DMS 273 treated with DMSO at 0.1 percent for 48 hours (cell line): ENCODE measurements around the gene NIF3L1.
"Not testable (repeated sequence)": the region's sequence is repeated elsewhere in the genome, so short reads cannot be mapped to it uniquely, and the experiment has no call there.

ENCODE experiments used
- DNase-seq: peaks from one replicate; lab custom pipeline; 2025; lab: John Stamatoyannopoulos, UW

NIF3L1 gene

DNA sequence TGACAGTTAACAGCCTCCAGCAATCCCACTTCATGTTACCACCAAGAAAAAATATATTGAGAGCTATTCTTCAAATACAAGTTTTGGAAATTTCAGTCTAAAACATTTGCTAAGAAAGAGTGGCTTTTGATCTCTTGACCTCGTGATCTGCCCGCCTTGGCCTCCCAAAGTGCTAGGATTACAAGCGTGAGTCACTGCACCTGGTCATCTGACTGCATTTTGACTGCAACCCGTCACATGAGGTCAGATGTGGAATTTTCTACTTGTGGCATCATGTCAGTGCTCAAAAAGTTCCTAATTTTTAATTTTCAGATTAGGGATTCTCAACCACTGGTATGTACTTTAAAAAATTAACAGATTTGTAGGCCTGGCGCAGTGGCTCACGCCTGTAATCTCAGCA lies 15.6 kb upstream of the NIF3L1 start:
- no peak for DNase-seq

DNA sequence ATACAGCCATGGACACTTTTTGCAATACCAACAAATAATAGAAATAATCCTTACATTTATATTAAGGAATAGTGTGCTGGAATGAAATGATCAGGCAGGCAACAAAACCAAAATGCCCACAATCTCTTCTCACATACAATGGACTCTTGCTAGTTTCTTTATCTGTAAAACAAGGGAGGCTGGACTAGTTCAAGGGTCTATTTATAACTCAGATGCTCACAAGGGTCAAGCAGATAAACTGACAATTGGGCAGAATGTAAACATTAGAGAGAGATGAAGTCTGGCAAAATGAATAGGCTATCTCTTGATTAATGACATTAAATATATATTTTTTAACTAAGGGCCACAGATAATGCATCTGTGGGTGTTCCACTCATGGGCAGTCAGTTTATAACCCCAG lies 11.7 kb upstream of the NIF3L1 start:
- no peak for DNase-seq

DNA sequence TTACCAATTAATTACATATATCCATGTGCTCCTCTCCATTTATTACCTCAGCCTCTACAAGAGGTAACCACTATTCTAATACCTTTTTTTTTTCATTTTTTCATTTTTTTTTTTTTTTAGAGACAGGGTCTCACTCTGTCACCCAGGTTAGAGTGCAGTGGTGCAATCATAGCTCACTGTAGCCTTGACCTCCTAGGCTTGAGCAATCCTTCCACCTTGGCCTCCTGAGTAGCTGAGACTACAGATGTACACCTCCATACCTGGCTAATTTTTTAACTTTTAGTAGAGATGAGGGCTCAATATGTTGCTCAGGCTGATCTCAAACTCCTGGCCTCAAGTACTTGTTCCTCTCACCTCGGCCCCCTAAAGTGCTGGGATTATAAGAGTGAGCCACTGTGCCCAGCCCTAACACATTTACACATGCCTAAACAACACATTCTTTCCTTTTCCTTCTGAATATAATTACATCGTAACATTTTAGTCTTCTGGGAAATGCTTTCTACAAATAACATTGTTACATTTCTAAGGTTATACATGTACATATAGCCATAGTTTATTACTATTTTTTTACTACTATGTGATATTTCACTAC lies 10.8 kb upstream of the NIF3L1 start:
- no peak for DNase-seq

DNA sequence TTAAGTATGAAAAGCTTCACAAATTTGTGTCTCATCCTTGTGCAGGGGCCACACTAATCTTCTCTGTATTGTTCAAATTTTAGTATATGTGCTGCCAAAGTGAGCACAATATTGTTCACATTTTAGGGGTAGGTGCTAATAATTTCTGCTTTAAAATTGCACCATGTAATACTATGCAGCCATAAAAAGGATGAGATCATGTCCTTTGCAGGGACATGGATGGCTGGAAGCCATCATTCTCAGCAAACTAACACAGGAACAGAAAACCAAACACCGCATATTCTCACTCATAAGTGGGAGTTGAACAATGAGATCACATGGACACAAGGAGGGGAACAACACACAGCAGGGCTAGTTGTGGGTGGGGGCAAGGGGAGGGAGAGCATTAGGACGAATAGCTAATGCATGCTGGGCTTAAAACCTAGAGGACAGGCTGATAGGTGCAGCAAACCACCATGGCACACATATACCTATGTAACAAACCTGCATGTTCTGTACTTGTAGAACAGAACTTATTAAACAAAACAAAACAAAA lies 7.4 kb upstream of the NIF3L1 start:
- not testable (repeated sequence) for DNase-seq

DNA sequence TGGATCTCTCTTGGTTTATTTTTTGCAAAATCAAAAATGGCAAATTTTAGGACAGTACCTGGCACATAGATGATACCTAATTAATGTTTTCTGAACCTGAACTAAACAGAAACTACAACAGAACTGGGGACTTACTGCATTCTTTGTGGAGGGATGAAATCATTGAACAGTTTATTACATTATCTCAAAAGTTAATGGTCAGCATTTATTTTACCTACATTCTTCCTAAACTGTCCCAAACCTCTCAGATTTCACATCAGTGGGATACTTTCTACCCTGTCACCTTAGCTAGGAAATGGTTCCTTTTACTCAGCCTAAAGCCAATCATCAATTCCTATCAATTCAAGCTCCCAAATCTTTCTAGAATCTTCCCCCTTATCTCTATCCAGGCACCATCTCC lies 10.3 kb downstream of the NIF3L1 start:
- DNase-seq: no peak

DNA sequence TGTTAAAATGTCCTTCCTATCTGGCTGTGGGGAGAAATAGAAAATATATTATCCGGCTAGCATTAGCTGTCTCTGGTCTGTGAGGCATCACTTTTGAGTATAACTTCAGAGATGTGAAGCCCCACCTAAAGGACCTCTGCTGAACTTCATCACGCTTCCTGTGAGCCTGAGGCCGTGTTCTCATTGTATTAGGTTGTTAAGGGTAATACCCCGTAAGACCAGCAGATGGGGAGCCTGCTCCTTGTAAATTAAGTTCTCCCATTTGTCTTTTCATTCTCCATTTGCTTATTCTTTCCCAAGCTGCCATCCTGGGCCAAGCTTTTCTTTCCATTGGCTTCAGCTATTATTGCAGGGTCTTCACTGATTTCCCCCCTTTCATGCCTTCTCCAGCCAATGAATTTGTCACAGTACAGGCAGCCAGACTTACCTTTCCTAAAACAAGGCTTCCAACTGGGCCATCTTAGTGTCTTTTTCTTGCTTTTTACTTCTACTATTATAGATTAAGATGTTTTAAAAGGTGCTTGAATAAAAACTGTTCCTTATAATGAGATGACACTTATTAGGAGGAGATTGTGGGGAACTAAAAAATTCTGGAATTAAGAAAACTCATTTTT lies 12.4 kb downstream of the NIF3L1 start:
- DNase-seq: peak; percentile 88

DNA sequence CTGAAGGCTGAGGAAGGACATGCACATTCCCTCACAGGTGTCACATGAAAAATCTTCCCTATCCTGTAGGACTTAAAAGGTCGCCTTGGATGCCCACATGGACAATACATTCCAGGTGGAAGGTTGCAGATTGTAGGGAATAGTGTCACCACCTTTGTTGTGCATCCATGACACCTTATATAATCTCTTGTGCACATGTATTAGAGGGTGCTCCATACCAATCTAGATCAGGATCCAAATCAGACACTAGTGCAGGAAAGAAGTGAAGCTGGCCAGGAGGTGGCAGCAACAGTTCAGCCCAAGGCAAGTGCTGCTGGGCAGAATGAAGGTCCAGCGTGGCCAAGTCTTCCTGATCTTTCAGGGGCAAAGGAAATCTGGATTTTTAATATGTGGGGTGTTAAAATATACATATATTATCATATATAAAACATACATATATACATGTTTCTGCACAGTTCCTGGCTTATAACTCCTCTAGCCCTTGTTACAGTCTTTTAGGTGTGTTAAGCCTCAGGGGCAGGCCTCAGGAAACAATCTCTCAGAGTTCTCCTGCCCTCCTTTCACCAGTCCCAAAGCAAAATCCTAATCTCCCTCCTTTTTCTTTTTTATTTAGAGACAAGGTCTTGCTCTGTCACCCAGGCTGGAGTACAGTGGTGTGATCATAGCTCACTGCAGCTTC lies 16.6 kb downstream of the NIF3L1 start:
- peak; percentile 19 for DNase-seq

DNA sequence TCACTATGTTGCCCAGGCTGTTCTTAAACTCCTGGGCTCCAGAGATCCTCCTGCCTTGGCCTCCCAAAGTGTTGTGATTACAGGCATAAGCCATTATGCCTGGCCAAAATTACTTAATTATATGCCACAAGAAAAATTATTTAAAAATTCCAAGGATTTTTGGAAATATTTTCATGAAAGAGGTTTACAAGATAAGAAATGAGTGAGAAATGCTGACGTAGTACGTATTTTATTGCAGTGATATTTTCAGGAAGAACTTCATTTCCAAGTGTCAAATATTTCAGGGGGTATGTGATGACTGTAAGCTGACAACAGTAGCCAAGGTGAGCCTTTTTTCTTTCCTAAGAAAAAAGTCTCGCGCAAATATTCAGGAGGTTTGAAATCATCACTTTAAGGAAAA lies 20.8 kb downstream of the NIF3L1 start:
- DNase-seq: no peak

DNA sequence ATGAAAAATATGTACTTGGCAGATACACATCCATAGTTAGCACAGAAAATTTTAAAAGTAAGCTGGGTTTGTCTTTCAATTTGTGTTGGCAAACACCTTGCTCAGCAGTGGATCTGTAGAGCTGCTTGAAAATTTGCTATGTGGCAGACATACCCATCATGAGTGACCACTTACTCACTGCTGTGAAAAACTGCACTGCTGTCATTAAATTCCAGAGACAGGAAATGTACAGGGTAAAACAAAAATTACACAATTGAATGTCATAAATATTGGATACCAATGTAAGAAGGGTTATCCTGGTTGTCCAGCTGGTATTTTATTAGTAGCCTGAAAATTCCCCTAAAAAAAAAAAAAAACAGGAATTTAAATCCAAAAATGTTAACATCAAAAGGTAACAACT lies 24.5 kb downstream of the NIF3L1 start:
- DNase-seq: no peak

DNA sequence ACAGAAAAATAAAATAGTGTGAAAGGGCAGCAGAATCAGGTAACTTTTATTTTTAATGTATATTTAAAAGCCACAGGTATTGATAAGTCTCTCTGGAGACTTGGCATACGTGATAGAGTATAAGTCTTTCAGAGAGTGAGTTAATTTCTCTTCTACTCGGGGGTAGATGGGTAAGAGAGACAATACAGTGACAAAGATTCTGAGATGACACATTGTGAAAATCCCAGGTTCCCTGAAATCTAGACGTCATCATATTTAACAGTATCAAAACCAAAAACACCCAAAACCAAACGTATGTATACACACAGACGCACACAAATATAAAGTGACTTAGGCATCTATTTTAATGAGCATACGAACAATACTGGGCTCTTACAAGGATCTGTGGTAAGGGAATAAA lies 33.3 kb downstream of the NIF3L1 start:
- no peak for DNase-seq

DNA sequence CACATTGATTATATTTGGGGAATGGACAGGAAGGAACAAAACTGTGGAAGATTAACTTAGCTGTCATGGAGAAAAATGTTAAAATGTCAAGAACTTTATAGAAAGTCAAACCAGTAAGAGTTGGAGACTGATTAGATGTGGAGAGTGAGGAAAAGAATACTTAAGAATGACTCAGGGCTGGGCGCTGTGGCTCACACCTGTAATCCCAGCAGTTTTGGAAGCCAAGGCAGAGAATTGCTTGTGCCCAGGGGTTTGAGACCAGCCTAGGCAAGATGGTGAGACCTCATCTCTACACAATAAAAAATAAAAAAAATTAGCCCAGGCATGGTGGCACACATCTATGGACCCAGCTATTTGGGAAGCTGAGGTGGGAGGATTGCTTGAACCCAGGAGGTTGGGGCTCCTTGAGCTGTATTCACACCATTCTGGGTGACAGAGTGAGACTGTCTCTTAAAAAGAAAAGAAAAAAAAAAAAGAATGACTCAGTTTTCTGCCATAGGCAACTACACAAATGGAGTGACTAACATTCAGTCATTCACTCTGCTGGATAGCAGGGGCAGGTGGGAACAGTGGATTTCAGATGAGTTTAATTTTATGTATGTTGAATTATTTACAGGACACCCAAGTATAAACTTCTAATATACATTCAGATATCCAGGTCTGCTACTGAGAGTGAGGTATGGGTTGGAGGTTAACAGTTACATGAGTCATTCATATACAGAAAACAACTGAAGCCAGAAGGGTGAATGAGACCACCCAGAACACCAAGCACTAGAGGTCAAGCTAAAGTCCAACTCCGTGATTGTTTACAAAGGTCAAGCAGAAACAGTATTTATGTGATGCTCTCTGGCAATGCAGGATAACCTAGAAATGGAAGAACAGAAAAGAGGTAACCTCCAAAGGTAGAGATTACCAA lies 40.4 kb downstream of the NIF3L1 start:
- DNase-seq: no peak

DNA sequence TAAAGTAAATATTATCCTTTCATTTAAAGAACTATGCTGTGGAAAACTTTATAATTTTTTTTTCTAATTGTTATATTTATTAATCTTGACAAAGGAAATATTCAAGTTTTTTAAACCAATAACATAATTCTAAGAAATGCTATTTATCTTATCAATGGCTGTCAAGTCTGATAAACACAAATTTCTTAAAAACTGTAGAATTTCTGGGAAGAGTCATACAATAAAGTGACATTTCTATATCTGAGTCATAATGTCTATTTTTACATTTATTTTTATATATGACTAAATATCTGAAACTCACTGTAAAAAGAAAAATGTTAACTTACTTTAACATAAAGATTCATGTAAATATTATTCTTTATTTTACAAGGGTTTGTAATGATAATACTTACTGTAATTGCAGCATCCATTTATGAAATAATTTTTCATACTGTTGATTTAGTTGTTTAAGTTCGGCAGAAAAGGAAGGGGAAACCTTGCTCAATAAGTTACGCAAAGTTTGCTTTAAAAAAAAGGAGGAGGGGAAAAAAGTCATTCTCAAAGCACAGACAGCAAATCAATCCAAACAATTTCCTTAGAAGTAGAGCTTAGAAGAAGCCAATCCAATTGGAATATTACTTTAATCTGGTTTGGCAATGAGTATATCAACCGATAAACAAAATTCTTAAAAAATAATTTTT lies 41.9 kb downstream of the NIF3L1 start:
- DNase-seq: no peak

DNA sequence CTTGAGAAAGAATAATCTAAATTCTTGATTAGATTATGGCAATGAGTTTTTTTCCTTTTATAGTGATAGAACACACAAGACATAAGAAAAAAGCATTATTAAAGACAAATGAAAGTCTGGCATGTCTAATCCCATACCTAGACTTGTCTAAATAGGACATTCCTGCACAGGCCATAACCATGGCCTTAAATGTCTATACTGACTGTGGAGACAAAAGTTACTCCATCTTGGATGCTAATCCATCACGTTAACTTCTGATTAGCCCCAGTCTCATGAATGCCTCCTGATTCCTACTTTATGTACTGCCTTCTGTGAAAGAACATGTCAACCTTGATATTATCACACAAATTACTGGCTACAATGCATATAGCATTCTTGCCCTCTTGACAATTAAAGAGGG lies 50.7 kb downstream of the NIF3L1 start:
- DNase-seq: no peak

DNA sequence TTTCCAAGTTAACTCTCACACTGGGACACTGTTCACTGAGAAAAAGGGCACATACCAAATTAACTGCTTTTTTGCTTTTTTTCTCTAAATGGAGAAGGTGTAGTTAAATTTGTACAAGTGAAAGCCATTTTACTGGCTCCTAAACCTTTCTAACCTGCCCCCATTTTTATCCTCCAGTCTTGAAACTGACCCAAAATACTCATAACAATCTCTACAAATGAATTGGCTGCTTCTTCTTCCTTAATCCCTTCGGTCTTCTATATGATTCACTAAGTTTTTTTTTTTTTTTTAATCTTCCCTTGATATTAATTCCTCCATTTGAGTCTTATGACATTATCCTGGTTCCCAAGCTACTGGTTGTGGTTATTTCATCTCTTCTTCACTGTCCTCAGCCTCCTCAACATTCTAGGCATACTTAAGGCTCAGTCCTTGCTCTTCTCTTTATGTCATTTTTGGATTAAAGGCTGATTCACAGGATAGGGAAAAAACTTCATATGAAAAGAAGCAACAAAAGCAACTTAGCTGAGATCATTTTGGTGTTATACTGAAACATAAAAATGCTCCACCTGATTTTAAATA lies 54.4 kb downstream of the NIF3L1 start:
- no peak for DNase-seq

DNA sequence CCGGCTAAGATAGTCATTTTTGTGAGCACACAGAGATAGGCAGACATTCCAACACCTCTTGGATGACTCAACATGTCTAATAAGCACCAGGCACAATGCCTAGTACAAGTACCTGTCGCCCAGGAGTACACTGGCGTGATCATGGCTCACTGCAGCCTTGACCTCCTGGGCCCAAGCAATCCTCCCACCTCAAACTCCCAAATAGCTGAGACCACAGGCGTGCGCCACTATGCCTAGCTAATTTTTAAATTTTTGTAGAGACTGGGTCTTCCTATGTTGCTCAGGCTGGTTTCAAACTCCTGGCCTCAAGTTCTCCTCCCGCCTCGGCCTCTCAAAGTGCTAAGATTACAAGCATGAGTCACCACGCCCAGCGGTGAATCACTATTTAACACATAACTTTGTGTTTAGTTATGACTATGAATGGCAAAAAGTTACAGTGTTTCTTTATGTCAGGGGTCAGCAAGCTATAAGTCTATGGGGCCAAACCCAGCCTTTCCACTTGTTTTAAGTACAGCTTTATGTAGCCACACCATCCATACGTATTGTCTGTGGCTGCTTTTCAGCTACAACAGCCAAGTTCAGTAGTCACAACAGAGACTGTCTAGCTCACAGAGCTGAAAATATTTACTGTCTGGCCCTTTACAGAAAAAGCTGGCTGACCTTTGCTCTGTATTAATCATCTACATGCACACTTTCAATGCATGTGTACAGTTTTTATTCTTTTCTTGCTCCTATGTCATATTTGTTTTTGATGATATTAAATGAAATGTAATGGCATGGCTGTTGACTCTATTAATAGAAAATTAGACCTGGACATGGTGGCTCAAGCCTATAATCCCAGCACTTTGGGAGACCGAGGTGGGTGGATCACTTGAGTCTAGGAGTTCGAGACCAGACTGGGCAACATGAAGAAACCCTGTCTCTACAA lies 55.6 kb downstream of the NIF3L1 start:
- no peak for DNase-seq

DNA sequence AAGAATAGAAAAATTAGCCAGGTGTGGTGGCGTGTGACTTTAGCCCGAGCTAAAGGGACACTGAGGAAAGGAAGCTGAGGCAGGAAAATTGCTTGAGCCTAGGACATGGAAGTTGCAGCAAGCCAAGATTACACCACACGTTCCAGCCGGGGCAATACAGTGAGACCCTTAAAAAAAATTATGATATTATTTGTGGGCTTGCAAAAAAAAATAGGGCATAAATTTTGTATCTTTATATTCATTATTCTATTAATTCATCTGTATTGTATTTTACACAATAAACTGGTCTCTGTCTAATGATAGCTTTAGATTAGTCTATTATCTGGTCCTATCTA lies 56.2 kb downstream of the NIF3L1 start:
- no peak for DNase-seq

DNA sequence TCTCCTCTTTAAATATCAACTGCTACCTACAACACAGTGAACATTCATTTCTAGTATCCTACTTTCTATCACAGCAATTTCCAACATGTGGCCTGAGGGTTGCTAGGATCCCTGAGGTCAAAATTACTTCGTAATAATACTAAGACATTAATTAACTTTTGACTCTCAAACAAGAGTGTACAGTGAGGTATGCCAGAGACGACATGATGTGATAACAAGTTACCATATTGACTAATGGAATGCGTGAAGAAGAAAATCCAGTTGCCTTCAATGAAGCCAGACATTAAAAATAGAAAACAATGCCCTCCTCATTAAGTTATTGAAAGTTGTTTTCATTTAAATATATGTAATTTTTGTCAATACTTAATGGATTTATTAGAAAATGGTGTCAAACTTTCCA lies 61.2 kb downstream of the NIF3L1 start:
- DNase-seq: no peak
